Neural progenitor cell (in vitro differentiated cells): ENCODE results near the gene MRO.

Experiments
- EZH2 ChIP-seq: fragments of 200-600 bp; sonication (generic); IDR thresholded peaks from 2 replicates; pipeline ENCODE4 v1.6.1; 2017; ENCODE audit warnings: antibody characterized with exemption, mild to moderate bottlenecking, moderate library complexity
- EZH2phosphoT487 ChIP-seq: fragments of 200-600 bp; sonication (generic); IDR thresholded peaks from 2 replicates; pipeline ENCODE4 v1.6.1; 2017; ENCODE audit warnings: antibody characterized with exemption
- TF ChIP-seq, protein P1 (sequence below): fragments of 200-600 bp; sonication (generic); IDR thresholded peaks from 2 replicates; pipeline ENCODE4 v1.5.1; 2017; ENCODE audit warnings: antibody characterized with exemption, mild to moderate bottlenecking

DNA sequence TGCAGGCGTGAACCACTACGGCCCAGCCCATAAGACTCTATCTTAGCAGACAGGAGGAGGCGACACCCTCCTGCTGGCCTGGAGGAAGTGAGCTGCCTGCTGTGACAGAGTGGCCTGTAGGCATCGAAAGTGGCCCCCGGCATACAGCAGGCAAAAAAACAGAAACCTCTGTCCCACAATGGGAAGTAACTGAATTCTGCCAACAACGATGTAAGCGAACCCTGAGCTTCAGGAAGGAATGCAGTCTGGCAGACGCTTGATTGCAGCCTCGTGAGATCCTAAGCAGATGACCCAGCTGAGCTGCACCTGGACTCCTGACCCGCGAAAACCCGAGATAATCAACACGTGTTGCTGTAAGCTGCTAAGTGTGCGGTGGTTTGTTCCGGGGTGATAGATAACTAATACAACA is 13.6 kb downstream of the MRO start:
- TF ChIP-seq, protein P1, sequence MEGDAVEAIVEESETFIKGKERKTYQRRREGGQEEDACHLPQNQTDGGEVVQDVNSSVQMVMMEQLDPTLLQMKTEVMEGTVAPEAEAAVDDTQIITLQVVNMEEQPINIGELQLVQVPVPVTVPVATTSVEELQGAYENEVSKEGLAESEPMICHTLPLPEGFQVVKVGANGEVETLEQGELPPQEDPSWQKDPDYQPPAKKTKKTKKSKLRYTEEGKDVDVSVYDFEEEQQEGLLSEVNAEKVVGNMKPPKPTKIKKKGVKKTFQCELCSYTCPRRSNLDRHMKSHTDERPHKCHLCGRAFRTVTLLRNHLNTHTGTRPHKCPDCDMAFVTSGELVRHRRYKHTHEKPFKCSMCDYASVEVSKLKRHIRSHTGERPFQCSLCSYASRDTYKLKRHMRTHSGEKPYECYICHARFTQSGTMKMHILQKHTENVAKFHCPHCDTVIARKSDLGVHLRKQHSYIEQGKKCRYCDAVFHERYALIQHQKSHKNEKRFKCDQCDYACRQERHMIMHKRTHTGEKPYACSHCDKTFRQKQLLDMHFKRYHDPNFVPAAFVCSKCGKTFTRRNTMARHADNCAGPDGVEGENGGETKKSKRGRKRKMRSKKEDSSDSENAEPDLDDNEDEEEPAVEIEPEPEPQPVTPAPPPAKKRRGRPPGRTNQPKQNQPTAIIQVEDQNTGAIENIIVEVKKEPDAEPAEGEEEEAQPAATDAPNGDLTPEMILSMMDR: no peak
- no peak for TF ChIP-seq EZH2
- TF ChIP-seq EZH2phosphoT487: no peak
